Tibial nerve (tissue), 4 donors: ENCODE results near the gene ENC1.

Experiments
- CTCF ChIP-seq, 5 experiments: fragments of 200-600 bp in 3 of 5; fragments of 450-650 bp in 2 of 5; sonication (generic) in 3 of 5; IDR thresholded peaks; one replicate each; pipeline ENCODE4 v1.5.1; 2016 to 2019; ENCODE audit warnings: antibody characterized with exemption in 5 of 5, mild to moderate bottlenecking in 3 of 5, moderate library complexity in 2 of 5
- EP300 ChIP-seq, 2 donors: sonication (generic); formaldehyde crosslinking; IDR thresholded peaks; one replicate each; pipeline ENCODE4 v1.6.1; 2017; ENCODE audit warnings: antibody characterized with exemption in 2 of 2, mild to moderate bottlenecking in 1 of 2
- POLR2A ChIP-seq, 2 donors: fragments of 450-650 bp; IDR thresholded peaks; one replicate each; pipeline ENCODE4 v1.6.1; 2017; ENCODE audit warnings: antibody characterized with exemption in 2 of 2, mild to moderate bottlenecking in 2 of 2, moderate library complexity in 2 of 2

GRCh38 chr5:74629326-74629725 is 11.2 kb downstream of the ENC1 start:
- TF ChIP-seq CTCF (IDR thresholded peaks at IDR 0.05) (no peak), POLR2A (IDR thresholded peaks at IDR 0.05) (no peak), EP300 (IDR thresholded peaks at IDR 0.05) (no peak)
